Activated T-cell treated with anti-CD3 and anti-CD28 coated beads, Interleukin-2, amount 50 U/mL, for 72 hours (primary cell): ENCODE results near the gene ITFG2. TPM values are rescaled to one million over a fixed set of nuclear protein-coding genes. Genes with fewer than 3 reads are reported as not detected.

Experiments
- ATAC-seq, 2 donors: fragments of 150-1000 bp; cut with Tn5 transposase; replicated peaks in 1 of 2; 2 replicates each; pipeline ENCODE4 v1.10.0; 2021; ENCODE audit warnings: moderate library complexity in 2 of 2, mild to moderate bottlenecking in 1 of 2
- DNase-seq, 2 donors: peaks; one replicate each; pipeline ENCODE4 v3.0.0; 2021 to 2022; ENCODE audit warnings: mixed read lengths in 1 of 2
- H3K27ac Mint-ChIP-seq: one replicate; pipeline ENCODE4 v1.8.0; 2022; ENCODE audit warnings: mild to moderate bottlenecking, moderate library complexity, mixed read lengths
- H3K27me3 Mint-ChIP-seq: one replicate; pipeline ENCODE4 v1.8.0; 2022; ENCODE audit warnings: low read depth, mixed read lengths
- H3K36me3 Mint-ChIP-seq, 2 donors: one replicate each; pipeline ENCODE4 v1.8.0; 2022; ENCODE audit warnings: mixed read lengths in 2 of 2, mild to moderate bottlenecking in 1 of 2; ENCODE audit not compliant: insufficient read depth in 2 of 2
- H3K4me1 Mint-ChIP-seq: one replicate; pipeline ENCODE4 v1.8.0; 2022; ENCODE audit warnings: low read depth, mixed read lengths
- H3K4me3 Mint-ChIP-seq, 2 donors: one replicate each; pipeline ENCODE4 v1.8.0; 2022; ENCODE audit warnings: mild to moderate bottlenecking in 2 of 2, mixed read lengths in 2 of 2, moderate library complexity in 2 of 2
- H3K9me3 Mint-ChIP-seq, 2 donors: one replicate each; pipeline ENCODE4 v1.8.0; 2022; ENCODE audit warnings: mixed read lengths in 2 of 2
- total RNA-seq, 2 donors: library from RNA; stranded (reverse); gene quantifications; one replicate each; pipeline ENCODE4 v1.2.3, GENCODE V29; 2022

ITFG2 gene
- total RNA-seq, 2 donors from 2014 or later = 19.2 to 20.3 TPM

GRCh38 chr12:2783936-2784600 is 28.4 kb upstream of the ITFG2 start:
- DNase-seq (peak; percentile 52), ATAC-seq (peak; percentile 83)
- Mint-ChIP-seq H3K4me3 (peak overlapping the region; percentile 83 to 85), H3K27ac (no peak overlapping the region), H3K27me3 (peaks cover 23% of the 10 kb centered on the region), H3K36me3 (no peaks in the 10 kb centered on the region), H3K9me3 (no peaks in the 10 kb centered on the region), H3K4me1 (peaks cover 13% of the 10 kb centered on the region)

GRCh38 chr12:2785017-2785416 is 27.5 kb upstream of the ITFG2 start:
- Mint-ChIP-seq H3K4me1 (peaks cover 13% of the 10 kb centered on the region), H3K4me3 (no peak overlapping the region), H3K36me3 (no peaks in the 10 kb centered on the region), H3K9me3 (no peaks in the 10 kb centered on the region), H3K27ac (no peak overlapping the region), H3K27me3 (peaks cover 23% of the 10 kb centered on the region)
- ATAC-seq = no peak
- DNase-seq = no peak

GRCh38 chr12:2791089-2791488 is 21.4 kb upstream of the ITFG2 start:
- no peak overlapping the region for H3K4me3 Mint-ChIP-seq
- ATAC-seq = no peak
- H3K27me3 Mint-ChIP-seq = no peaks in the 10 kb centered on the region
- no peaks in the 10 kb centered on the region for H3K36me3 Mint-ChIP-seq
- no peak overlapping the region for H3K27ac Mint-ChIP-seq
- DNase-seq = no peak
- peaks cover 7% of the 10 kb centered on the region for H3K4me1 Mint-ChIP-seq
- no peaks in the 10 kb centered on the region for H3K9me3 Mint-ChIP-seq

GRCh38 chr12:2792671-2793500 is 19.6 kb upstream of the ITFG2 start:
- Mint-ChIP-seq H3K4me3 (peak overlapping the region; percentile 78 to 84), H3K27me3 (no peaks in the 10 kb centered on the region), H3K9me3 (no peaks in the 10 kb centered on the region), H3K27ac (no peak overlapping the region), H3K4me1 (peaks cover 25% of the 10 kb centered on the region), H3K36me3 (peaks cover 2 to 8% of the 10 kb centered on the region in 2 donors)
- DNase-seq (no peak), ATAC-seq (no peak)

GRCh38 chr12:2793561-2793960 is 18.9 kb upstream of the ITFG2 start:
- DNase-seq (no peak), ATAC-seq (no peak)
- no peaks in the 10 kb centered on the region for H3K9me3 Mint-ChIP-seq
- peaks cover 5 to 14% of the 10 kb centered on the region in 2 donors for H3K36me3 Mint-ChIP-seq
- peaks cover 32% of the 10 kb centered on the region for H3K4me1 Mint-ChIP-seq
- H3K27me3 Mint-ChIP-seq = no peaks in the 10 kb centered on the region
- no peak overlapping the region for H3K27ac Mint-ChIP-seq
- peak overlapping the region; percentile 78 to 84 for H3K4me3 Mint-ChIP-seq

- Mint-ChIP-seq H3K4me1 (peaks cover 37% of the 10 kb centered on the region), H3K9me3 (no peaks in the 10 kb centered on the region), H3K27me3 (no peaks in the 10 kb centered on the region), H3K36me3 (peaks cover 5 to 19% of the 10 kb centered on the region in 2 donors), H3K27ac (no peak overlapping the region), H3K4me3 (peak overlapping the region; percentile 78 to 84)
- ATAC-seq (peak; percentile 15 to 20), DNase-seq (peak in 1 of 2 donors; percentile 32)
Measured at GRCh38 chr12:2794191-2794735, 18.2 kb upstream of the ITFG2 start.

- Mint-ChIP-seq H3K9me3 (no peaks in the 10 kb centered on the region), H3K27ac (no peak within 1 kb of the TSS), H3K4me1 (peaks cover 37% of the 10 kb centered on the region), H3K4me3 (peak within 1 kb of the TSS; percentile 92 to 97), H3K36me3 (peaks cover 5 to 25% of the 10 kb centered on the region in 2 donors), H3K27me3 (no peaks in the 10 kb centered on the region)
- DNase-seq (peak; percentile 91 to 94), ATAC-seq (peak; percentile 93 to 94)
Measured at GRCh38 chr12:2794736-2795289, 17.7 kb upstream of the ITFG2 start, which contains the start of gene FKBP4. FKBP4 (plus strand) TSS chr12:2794970; CDS start chr12:2795140, 170 bp downstream.

GRCh38 chr12:2795291-2796186 is 16.9 kb upstream of the ITFG2 start:
- peaks cover 5 to 26% of the 10 kb centered on the region in 2 donors for H3K36me3 Mint-ChIP-seq
- peak; percentile 82 to 83 for DNase-seq
- ATAC-seq = peak; percentile 73 to 74

GRCh38 chr12:2796187-2796666 is 16.2 kb upstream of the ITFG2 start:
- no peak for ATAC-seq
- H3K36me3 Mint-ChIP-seq = peaks cover 5 to 30% of the 10 kb centered on the region in 2 donors
- H3K4me1 Mint-ChIP-seq = peaks cover 37% of the 10 kb centered on the region

More at GRCh38 chr12:2795291-2796186, 16.9 kb upstream of the ITFG2 start:
- Mint-ChIP-seq H3K4me3 (peak overlapping the region; percentile 92 to 97), H3K27ac (peak overlapping the region; percentile 87), H3K9me3 (no peaks in the 10 kb centered on the region), H3K27me3 (no peaks in the 10 kb centered on the region), H3K4me1 (peaks cover 37% of the 10 kb centered on the region)

GRCh38 chr12:2797721-2798418 is 14.6 kb upstream of the ITFG2 start:
- H3K27me3 Mint-ChIP-seq = no peaks in the 10 kb centered on the region
- no peak overlapping the region for H3K4me3 Mint-ChIP-seq
- H3K27ac Mint-ChIP-seq = peak overlapping the region; percentile 49
- H3K36me3 Mint-ChIP-seq = peaks cover 6 to 31% of the 10 kb centered on the region in 2 donors
- no peak for DNase-seq
- H3K4me1 Mint-ChIP-seq = peaks cover 33% of the 10 kb centered on the region
- no peak for ATAC-seq
- no peaks in the 10 kb centered on the region for H3K9me3 Mint-ChIP-seq

More at GRCh38 chr12:2796187-2796666, 16.2 kb upstream of the ITFG2 start:
- Mint-ChIP-seq H3K4me3 (peak overlapping the region; percentile 92 to 97), H3K9me3 (no peaks in the 10 kb centered on the region), H3K27me3 (no peaks in the 10 kb centered on the region), H3K27ac (peak overlapping the region; percentile 87)
- DNase-seq = peak in 1 of 2 donors; percentile 10

GRCh38 chr12:2800046-2800570 is 12.4 kb upstream of the ITFG2 start:
- no peak overlapping the region for H3K27ac Mint-ChIP-seq

More at GRCh38 chr12:2800046-2800570, 12.4 kb upstream of the ITFG2 start:
- H3K4me3 Mint-ChIP-seq = no peak overlapping the region
- no peaks in the 10 kb centered on the region for H3K27me3 Mint-ChIP-seq
- no peak for ATAC-seq
- H3K9me3 Mint-ChIP-seq = no peaks in the 10 kb centered on the region
- no peak for DNase-seq
- peaks cover 32% of the 10 kb centered on the region for H3K4me1 Mint-ChIP-seq
- peaks cover 10 to 34% of the 10 kb centered on the region in 2 donors for H3K36me3 Mint-ChIP-seq
